Dendritic cell treated with granulocyte-macrophage colony-stimulating factor and Interleukin-4, amounts not matched to agents 40 ng/mL and 50 ng/mL, for 4 days (primary cell): ENCODE data around the gene CD109.

Experiments used
- H3K27ac Mint-ChIP-seq: one replicate; pipeline ENCODE4 v1.8.0; 2022; ENCODE audit warnings: mild to moderate bottlenecking, mixed read lengths
- H3K27me3 Mint-ChIP-seq: one replicate; pipeline ENCODE4 v1.8.0; 2022; ENCODE audit warnings: mild to moderate bottlenecking, mixed read lengths
- H3K36me3 Mint-ChIP-seq: one replicate; pipeline ENCODE4 v1.8.0; 2022; ENCODE audit warnings: low read depth, mixed read lengths
- H3K4me1 Mint-ChIP-seq: one replicate; pipeline ENCODE4 v1.8.0; 2022; ENCODE audit warnings: low read depth, mixed read lengths
- H3K4me3 Mint-ChIP-seq: one replicate; pipeline ENCODE4 v1.8.0; 2022; ENCODE audit warnings: mild to moderate bottlenecking, moderate library complexity, mixed read lengths
- H3K9me3 Mint-ChIP-seq: one replicate; pipeline ENCODE4 v1.8.0; 2022; ENCODE audit warnings: mixed read lengths
- intact Hi-C: fragments of 100-400 bp; cut with micrococcal nuclease; formaldehyde crosslinking; loops from one replicate; pipeline ENCODE4 v1.15.0; 2022

Gene CD109

DNA sequence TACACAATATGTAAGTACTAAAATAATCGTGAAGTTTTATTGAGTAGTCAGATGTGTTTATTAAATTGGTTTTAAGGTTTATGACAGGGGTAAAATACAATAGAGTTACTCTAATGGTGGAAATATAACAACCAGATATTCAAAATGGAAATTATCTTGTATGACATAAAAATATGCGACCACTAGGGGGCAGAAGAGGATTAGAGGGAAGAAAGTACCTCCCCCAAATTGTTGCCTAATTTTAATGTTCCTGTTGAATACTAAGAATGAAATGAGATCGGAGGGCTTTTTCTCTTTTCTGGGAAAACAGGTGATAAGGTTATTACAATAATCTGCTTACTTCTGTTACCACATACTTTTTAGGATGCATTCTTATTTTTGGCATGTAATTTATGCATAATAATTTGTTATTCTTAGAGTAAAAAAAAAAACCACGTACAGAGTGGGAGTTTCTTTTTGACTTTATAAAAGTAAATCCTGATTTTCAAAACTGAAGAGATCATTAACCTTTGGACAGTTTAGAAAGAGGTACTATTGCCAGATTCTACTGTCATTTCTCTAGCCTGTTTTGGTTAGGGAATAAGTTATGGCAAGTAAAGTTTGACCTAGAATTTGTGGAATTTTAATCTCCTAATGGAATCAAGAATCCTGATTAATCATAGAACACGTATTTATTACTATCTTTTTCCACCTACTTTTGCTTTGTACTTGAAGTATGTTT, 159.2 kb downstream of the CD109 start:
- no peak overlapping the region for H3K27ac Mint-ChIP-seq

DNA sequence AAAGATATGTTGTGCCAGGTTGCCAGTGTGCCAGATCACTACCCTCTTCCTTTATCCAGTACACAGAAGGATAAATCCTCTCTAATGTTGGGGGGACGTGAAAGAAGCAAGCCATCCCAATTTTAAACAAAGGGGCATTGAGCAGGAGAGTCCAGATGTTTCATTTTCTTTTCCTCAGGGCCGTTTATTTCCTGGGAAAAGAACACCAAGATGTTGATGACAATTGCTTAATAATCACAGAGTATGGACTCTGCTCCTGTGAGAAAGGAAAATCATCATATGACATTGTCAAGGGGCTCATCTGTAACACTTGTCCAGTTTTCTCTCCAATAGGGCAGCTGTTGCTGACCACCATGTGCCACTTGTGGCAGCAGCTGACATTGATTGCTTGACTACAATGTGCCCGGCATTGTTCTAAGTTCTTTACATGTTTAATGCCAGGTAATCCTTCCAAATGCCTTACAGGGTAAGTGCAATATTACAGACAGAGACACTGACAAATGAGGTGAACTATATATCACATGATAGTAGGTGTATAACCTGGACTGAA, 161.4 kb downstream of the CD109 start:
- Mint-ChIP-seq H3K4me3 (no peak overlapping the region), H3K27me3 (no peaks in the 10 kb centered on the region), H3K36me3 (no peaks in the 10 kb centered on the region), H3K9me3 (no peaks in the 10 kb centered on the region), H3K27ac (no peak overlapping the region), H3K4me1 (no peaks in the 10 kb centered on the region)
- intact Hi-C loops = no loop called here

More for the DNA sequence above, 159.2 kb downstream of the CD109 start:
- Mint-ChIP-seq H3K4me1 (no peaks in the 10 kb centered on the region), H3K4me3 (no peak overlapping the region), H3K9me3 (no peaks in the 10 kb centered on the region), H3K36me3 (no peaks in the 10 kb centered on the region), H3K27me3 (no peaks in the 10 kb centered on the region)
- intact Hi-C loops = loop anchor here (2.0 kb wide), 1 partner anchor 116 kb away; no protein-coding TSS in a partner anchor

DNA sequence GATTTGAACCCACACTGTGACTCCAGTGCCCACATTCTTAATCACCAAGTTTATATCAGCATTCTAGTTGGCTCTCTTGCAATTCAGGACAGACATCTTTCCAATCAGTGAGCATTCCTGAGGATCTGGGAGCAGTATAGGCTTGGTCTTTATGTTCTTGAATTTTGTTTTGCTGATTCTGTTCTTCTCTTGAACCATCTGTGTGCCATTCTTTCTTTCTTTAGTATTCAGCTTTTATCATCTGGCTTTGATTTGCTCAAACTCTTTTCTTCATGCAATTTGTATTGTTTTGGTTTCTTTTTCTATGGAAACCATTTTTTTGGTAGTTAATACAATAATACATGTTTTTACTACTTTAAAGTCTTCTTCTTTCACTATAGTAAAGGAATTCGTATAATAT, 162.4 kb downstream of the CD109 start:
- H3K27me3 Mint-ChIP-seq = no peaks in the 10 kb centered on the region
- intact Hi-C loops = loop anchor here (2.0 kb wide), 1 partner anchor 1350 kb away; no protein-coding TSS in a partner anchor

DNA sequence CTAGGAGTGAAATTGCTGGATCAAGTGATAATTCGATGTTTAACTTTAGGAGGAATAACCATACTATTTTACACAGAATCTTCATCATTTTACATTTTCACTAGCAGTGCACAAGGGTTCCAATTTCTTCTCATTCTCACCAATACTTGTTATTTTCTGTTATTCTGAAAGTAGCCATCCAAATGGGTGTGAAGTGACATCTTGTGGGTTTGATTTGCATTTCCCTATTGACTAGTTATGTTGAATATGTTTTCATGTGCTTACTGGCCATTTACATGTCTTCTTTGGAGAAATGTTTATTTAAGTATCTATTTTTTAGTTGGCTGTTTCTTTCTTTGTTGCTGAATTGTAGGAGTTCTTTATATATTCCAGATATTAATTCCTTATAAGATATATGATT, 164.3 kb downstream of the CD109 start:
- Mint-ChIP-seq H3K9me3 (no peaks in the 10 kb centered on the region), H3K27ac (no peak overlapping the region), H3K27me3 (no peaks in the 10 kb centered on the region), H3K4me1 (no peaks in the 10 kb centered on the region), H3K4me3 (no peak overlapping the region), H3K36me3 (no peaks in the 10 kb centered on the region)
- intact Hi-C loops = no loop called here

More for the DNA sequence above, 162.4 kb downstream of the CD109 start:
- Mint-ChIP-seq H3K36me3 (no peaks in the 10 kb centered on the region), H3K4me1 (no peaks in the 10 kb centered on the region), H3K9me3 (no peaks in the 10 kb centered on the region), H3K4me3 (no peak overlapping the region), H3K27ac (no peak overlapping the region)

DNA sequence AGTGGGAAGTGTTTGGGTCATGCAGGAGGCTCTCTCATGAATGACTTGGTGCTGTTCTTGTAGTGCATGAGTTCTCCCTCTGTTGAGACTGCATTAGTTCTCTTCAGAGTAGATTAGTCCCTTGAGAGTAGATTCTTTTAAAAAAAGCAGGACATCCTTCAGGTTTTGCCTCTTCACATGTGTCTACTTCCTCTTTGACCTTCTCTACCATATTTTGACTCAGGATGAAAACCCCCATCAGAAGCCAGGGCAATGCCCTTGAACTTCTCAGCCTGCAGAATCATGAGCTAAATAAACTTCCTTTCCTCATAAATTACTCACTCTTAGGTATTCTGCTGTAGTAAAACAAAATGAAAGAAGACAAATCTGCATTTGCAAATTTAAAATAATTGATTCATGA, 170.3 kb downstream of the CD109 start:
- Mint-ChIP-seq H3K27me3 (no peaks in the 10 kb centered on the region), H3K27ac (no peak overlapping the region), H3K4me3 (no peak overlapping the region), H3K4me1 (no peaks in the 10 kb centered on the region), H3K9me3 (no peaks in the 10 kb centered on the region), H3K36me3 (no peaks in the 10 kb centered on the region)
- intact Hi-C loops = no loop called here

DNA sequence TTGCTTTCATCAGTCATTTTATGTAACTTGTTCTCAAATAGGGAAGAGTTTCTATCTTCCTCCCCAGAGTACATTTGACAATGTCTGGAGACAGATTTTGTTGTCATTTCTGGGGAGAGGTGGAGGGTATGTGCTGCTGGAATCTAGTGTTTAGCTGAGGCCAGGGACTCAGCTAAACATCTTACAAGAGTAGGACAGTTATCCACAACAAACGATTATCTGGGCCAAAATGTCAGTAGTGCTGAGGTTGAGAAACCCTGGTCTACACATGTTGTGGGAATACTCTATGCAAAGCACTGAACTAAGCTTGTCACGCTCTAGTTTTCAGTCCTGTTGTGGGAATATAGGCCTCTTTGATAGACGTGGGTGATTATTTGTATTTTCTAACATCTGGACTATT, 171.4 kb downstream of the CD109 start:
- intact Hi-C loops = no loop called here
- Mint-ChIP-seq H3K27ac (no peak overlapping the region), H3K4me3 (no peak overlapping the region), H3K4me1 (no peaks in the 10 kb centered on the region), H3K36me3 (no peaks in the 10 kb centered on the region), H3K9me3 (no peaks in the 10 kb centered on the region), H3K27me3 (no peaks in the 10 kb centered on the region)

DNA sequence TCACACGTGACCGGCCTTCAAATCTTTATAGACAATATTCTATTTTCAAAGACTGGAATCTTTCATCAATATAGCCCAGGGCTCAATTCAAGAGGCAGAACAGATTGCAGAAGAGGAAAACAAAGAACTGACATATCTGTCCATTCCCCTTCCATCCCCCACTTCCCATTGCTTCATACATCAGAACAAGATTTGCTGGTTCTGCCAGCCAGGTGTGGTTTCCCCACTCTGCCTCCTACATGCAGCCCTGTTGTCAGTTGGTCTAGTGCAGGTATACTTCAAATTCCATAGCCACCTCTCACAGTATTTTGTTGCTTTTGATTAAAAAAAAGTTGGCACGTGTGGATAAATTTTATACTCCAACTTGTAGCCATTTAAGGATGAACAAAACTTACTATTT, 174.9 kb downstream of the CD109 start:
- Mint-ChIP-seq H3K9me3 (no peaks in the 10 kb centered on the region), H3K27ac (no peak overlapping the region), H3K4me1 (no peaks in the 10 kb centered on the region), H3K4me3 (no peak overlapping the region), H3K36me3 (no peaks in the 10 kb centered on the region), H3K27me3 (no peaks in the 10 kb centered on the region)
- intact Hi-C loops = no loop called here

DNA sequence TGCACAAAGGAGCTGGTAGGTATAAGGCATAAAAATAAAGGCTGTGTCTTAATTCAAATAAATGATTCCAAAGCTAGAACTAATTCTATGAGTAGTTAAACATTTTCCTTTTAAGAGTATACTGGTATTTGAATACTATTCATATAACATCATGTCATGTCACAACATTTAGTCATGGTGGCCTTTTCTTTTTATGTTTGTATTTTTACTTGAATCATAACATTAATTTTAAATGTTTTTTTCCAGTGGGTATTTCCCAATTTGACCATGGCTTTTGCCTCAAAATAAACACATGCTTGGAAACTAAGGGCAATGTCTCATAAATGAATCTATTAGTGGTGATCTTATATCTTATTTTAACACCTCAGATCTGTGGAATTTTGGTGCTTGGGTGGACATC, 177.1 kb downstream of the CD109 start:
- Mint-ChIP-seq H3K36me3 (no peaks in the 10 kb centered on the region), H3K4me1 (no peaks in the 10 kb centered on the region), H3K9me3 (no peaks in the 10 kb centered on the region), H3K27me3 (no peaks in the 10 kb centered on the region), H3K4me3 (no peak overlapping the region), H3K27ac (no peak overlapping the region)
- intact Hi-C loops = no loop called here
